ENCODE results near the gene DGKH. TPM values are rescaled to one million over a fixed set of nuclear protein-coding genes. Genes with fewer than 3 reads are reported as not detected.

DGKH gene
- total RNA-seq, 2 experiments from 2014 or later: 15.2 to 15.8 TPM

DNA sequence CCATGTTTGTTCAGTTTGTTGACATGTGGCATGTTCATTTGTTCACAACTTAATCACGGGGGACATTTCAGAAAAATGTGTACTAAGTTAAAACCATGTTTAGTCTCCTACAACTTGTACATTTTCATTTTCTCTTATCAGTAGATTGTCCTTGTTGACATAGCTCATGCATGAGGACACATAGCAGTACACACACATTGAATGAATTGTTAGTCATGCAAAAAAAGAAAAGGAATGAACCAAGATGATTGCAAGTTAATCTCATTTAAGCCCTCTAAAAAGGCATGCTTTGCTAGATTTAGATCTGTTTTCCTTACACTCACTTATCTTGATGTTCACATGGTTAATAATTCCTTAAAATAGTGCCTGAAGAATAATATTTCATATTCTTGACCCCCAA is 185.3 kb downstream of the DGKH start:
- no peak for ATAC-seq

DNA sequence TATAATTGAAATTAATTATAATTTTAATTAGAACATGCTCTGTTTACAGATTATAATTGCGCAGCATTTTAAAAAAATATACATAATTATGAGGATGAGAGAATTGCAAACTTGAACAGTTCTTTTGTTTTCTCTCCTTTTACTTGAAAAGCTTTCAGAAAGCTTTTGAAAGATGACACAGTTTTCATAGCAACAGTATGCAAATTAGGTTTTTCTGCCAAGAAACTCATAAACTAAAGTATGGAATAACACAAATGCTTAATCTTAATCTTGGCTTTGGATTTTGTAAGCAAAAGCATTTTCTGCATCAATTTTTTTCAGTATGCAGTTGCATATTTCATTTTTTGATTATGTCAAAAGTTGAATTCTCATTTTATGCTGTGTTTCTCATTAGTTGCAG is 190.7 kb downstream of the DGKH start:
- TF ChIP-seq, protein P1, sequence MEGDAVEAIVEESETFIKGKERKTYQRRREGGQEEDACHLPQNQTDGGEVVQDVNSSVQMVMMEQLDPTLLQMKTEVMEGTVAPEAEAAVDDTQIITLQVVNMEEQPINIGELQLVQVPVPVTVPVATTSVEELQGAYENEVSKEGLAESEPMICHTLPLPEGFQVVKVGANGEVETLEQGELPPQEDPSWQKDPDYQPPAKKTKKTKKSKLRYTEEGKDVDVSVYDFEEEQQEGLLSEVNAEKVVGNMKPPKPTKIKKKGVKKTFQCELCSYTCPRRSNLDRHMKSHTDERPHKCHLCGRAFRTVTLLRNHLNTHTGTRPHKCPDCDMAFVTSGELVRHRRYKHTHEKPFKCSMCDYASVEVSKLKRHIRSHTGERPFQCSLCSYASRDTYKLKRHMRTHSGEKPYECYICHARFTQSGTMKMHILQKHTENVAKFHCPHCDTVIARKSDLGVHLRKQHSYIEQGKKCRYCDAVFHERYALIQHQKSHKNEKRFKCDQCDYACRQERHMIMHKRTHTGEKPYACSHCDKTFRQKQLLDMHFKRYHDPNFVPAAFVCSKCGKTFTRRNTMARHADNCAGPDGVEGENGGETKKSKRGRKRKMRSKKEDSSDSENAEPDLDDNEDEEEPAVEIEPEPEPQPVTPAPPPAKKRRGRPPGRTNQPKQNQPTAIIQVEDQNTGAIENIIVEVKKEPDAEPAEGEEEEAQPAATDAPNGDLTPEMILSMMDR (IDR thresholded peaks at IDR 0.05): no peak
- ChIA-PET CTCF (no interaction called here), POLR2A (no interaction called here)
- no peak overlapping the region for H3K27ac Mint-ChIP-seq
- ATAC-seq: no peak
- H3K4me1 Mint-ChIP-seq (ENCODE audit: low read depth): no peaks in the 10 kb centered on the region
- no peaks in the 10 kb centered on the region for H3K36me3 Mint-ChIP-seq (ENCODE audit: low read depth)
- no peaks in the 10 kb centered on the region for H3K27me3 Mint-ChIP-seq
- intact Hi-C loops (cut with micrococcal nuclease): no loop called here
- DNase-seq: no peak
- no peaks in the 10 kb centered on the region for H3K9me3 Mint-ChIP-seq
- H3K4me3 Mint-ChIP-seq: no peak overlapping the region

More for the DNA sequence above, 185.3 kb downstream of the DGKH start:
- Mint-ChIP-seq H3K9me3 (no peaks in the 10 kb centered on the region), H3K4me1 (ENCODE audit: low read depth) (no peaks in the 10 kb centered on the region), H3K4me3 (no peak overlapping the region), H3K27ac (no peak overlapping the region), H3K36me3 (ENCODE audit: low read depth) (peaks cover 7% of the 10 kb centered on the region), H3K27me3 (no peaks in the 10 kb centered on the region)
- DNase-seq: no peak
- ChIA-PET POLR2A (no interaction called here), CTCF (interaction anchor here (1.5 kb wide), 1 partner anchor 17 kb away, joined by 4 read pairs; no protein-coding TSS in a partner anchor)
- intact Hi-C loops (cut with micrococcal nuclease): no loop called here
- TF ChIP-seq, protein P1 (IDR thresholded peaks at IDR 0.05): no peak

- H3K27ac Mint-ChIP-seq: no peak overlapping the region
- POLR2A ChIA-PET: no interaction called here
- H3K4me1 Mint-ChIP-seq (ENCODE audit: low read depth): no peaks in the 10 kb centered on the region
- H3K36me3 Mint-ChIP-seq (ENCODE audit: low read depth): no peaks in the 10 kb centered on the region
- intact Hi-C loops (cut with micrococcal nuclease): no loop called here
- DNase-seq (no peak), ATAC-seq (no peak)
- H3K27me3 Mint-ChIP-seq: no peaks in the 10 kb centered on the region
- CTCF ChIA-PET: no interaction called here
- H3K9me3 Mint-ChIP-seq: no peaks in the 10 kb centered on the region
- TF ChIP-seq, protein P1 (IDR thresholded peaks at IDR 0.05): no peak
- H3K4me3 Mint-ChIP-seq: no peak overlapping the region
Measured at GRCh38 chr13:42239644-42240043, 191.2 kb downstream of the DGKH start.

GRCh38 chr13:42246541-42246940 is 198.1 kb downstream of the DGKH start:
- ChIA-PET POLR2A (interaction anchor here (0.9 kb wide), 1 partner anchor 10 kb away, joined by 4 read pairs; no protein-coding TSS in a partner anchor), CTCF (no interaction called here)
- DNase-seq (no peak), ATAC-seq (no peak)
- TF ChIP-seq, protein P1 (IDR thresholded peaks at IDR 0.05): no peak
- intact Hi-C loops (cut with micrococcal nuclease): no loop called here
- Mint-ChIP-seq H3K4me3 (no peak overlapping the region), H3K4me1 (ENCODE audit: low read depth) (peaks cover 4% of the 10 kb centered on the region), H3K27me3 (no peaks in the 10 kb centered on the region), H3K36me3 (ENCODE audit: low read depth) (no peaks in the 10 kb centered on the region), H3K27ac (no peak overlapping the region), H3K9me3 (no peaks in the 10 kb centered on the region)

DNA sequence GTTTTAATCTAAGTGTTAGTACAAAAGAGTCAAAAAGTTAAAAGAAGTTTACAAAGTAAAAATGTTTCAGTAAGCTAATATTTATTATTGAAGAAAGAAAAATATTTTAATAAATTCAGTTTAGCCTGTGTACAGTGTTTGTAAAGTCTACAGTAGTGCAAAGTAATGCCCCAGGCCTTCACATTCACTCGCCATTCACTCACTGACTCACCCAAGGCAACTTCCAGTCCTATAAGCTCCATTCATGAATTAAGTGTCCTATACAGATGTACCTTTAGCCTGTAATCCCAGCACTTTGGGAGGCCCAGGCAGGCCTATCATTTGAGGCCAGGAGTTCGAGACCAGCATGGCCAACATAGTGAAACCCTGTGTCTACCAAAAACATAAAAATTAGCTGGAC is 199.4 kb downstream of the DGKH start:
- H3K27ac Mint-ChIP-seq: no peak overlapping the region
- H3K36me3 Mint-ChIP-seq (ENCODE audit: low read depth): no peaks in the 10 kb centered on the region
- peaks cover 4% of the 10 kb centered on the region for H3K4me1 Mint-ChIP-seq (ENCODE audit: low read depth)
- no peak overlapping the region for H3K4me3 Mint-ChIP-seq
- intact Hi-C loops (cut with micrococcal nuclease): no loop called here
- POLR2A ChIA-PET: interaction anchor here (0.8 kb wide), 1 partner anchor 24 kb away, joined by 3 read pairs; the partner anchor contains the start of gene AKAP11
- TF ChIP-seq, protein P1 (IDR thresholded peaks at IDR 0.05): no peak
- no peaks in the 10 kb centered on the region for H3K9me3 Mint-ChIP-seq
- DNase-seq (no peak), ATAC-seq (no peak)
- no peaks in the 10 kb centered on the region for H3K27me3 Mint-ChIP-seq
- CTCF ChIA-PET: interaction anchor here (1.1 kb wide), 1 partner anchor 9 kb away, joined by 3 read pairs; no protein-coding TSS in a partner anchor
